CD4-positive, alpha-beta T cell treated with Interleukin-1 beta for 1 hour (primary cell): ENCODE results near the gene TC2N.
"Not testable (repeated sequence)": the region's sequence is repeated elsewhere in the genome, so short reads cannot be mapped to it uniquely, and the experiment has no call there.

ENCODE experiments used
- DNase-seq, 2 donors: peaks; one replicate each; pipeline ENCODE4 v3.0.0-alpha.2; 2020 to 2022

The TC2N gene

GRCh38 chr14:91867316-91867988 is at the start of gene TC2N:
Gene TC2N (minus strand): TSS chr14:91867536. CDS start chr14:91813769, 53,767 bp downstream.
- DNase-seq = peak; percentile 60 to 65

GRCh38 chr14:91912035-91912434 is 44.7 kb upstream of the TC2N start:
- DNase-seq = no peak

GRCh38 chr14:91911474-91912032 is 44.2 kb upstream of the TC2N start:
- DNase-seq = peak; percentile 57 to 58

GRCh38 chr14:91910196-91910595 is 42.9 kb upstream of the TC2N start:
- DNase-seq = no peak

GRCh38 chr14:91906374-91906773 is 39.0 kb upstream of the TC2N start:
- DNase-seq = no peak

GRCh38 chr14:91904956-91905645 is 37.8 kb upstream of the TC2N start:
- DNase-seq = no peak

- no peak for DNase-seq
Observed at GRCh38 chr14:91904483-91904882, 37.1 kb upstream of the TC2N start.

GRCh38 chr14:91903070-91903469 is 35.7 kb upstream of the TC2N start:
- DNase-seq = no peak

- DNase-seq = no peak
Observed at GRCh38 chr14:91902336-91902735, 35.0 kb upstream of the TC2N start.

GRCh38 chr14:91901449-91902226 is 34.3 kb upstream of the TC2N start:
- DNase-seq = no peak

GRCh38 chr14:91899806-91900205 is 32.5 kb upstream of the TC2N start:
- DNase-seq = no peak

GRCh38 chr14:91899213-91899612 is 31.9 kb upstream of the TC2N start:
- DNase-seq = peak in 1 of 2 donors; percentile 43

GRCh38 chr14:91898372-91898771 is 31.0 kb upstream of the TC2N start:
- DNase-seq = no peak

GRCh38 chr14:91897716-91898115 is 30.4 kb upstream of the TC2N start:
- DNase-seq = not testable (repeated sequence)

GRCh38 chr14:91897106-91897701 is 29.9 kb upstream of the TC2N start:
- DNase-seq = no peak

- DNase-seq = no peak
Observed at GRCh38 chr14:91896419-91896818, 29.1 kb upstream of the TC2N start.

- peak in 1 of 2 donors; percentile 16 for DNase-seq
Observed at GRCh38 chr14:91893669-91894068, 26.3 kb upstream of the TC2N start.

GRCh38 chr14:91893007-91893406 is 25.7 kb upstream of the TC2N start:
- peak; percentile 17 to 45 for DNase-seq

- no peak for DNase-seq
Observed at GRCh38 chr14:91891721-91892220, 24.4 kb upstream of the TC2N start.

- no peak for DNase-seq
Observed at GRCh38 chr14:91891101-91891500, 23.8 kb upstream of the TC2N start.

- DNase-seq = no peak
Observed at GRCh38 chr14:91890291-91890749, 23.0 kb upstream of the TC2N start.

- DNase-seq = no peak
Observed at GRCh38 chr14:91889477-91890211, 22.3 kb upstream of the TC2N start.
